Coronary artery (tissue), 2 donors: ENCODE measurements around the gene ZMYND8.

Experiments
- DNase-seq: peaks from one replicate; pipeline ENCODE4 v3.0.0-alpha.2; 2017; ENCODE audit warnings: low spot score
- H3K27ac ChIP-seq, 2 donors: fragments of 200-600 bp; sonication (generic); one replicate each; pipeline ENCODE4 v1.5.1; 2016 to 2019
- H3K4me3 ChIP-seq: fragments of 200-600 bp; sonication (generic); 2 replicates; pipeline ENCODE4 v1.5.1; 2016; ENCODE audit warnings: mild to moderate bottlenecking, moderate library complexity
- TF ChIP-seq, protein P1 (sequence below): fragments of 200-600 bp; sonication (generic); IDR thresholded peaks from one replicate; pipeline ENCODE4 v1.5.1; 2019; ENCODE audit warnings: antibody characterized with exemption

The ZMYND8 gene

GRCh38 chr20:47354714-47355488, 1.6 kb downstream of the ZMYND8 start:
- Histone ChIP-seq H3K27ac (peak overlapping the region; percentile 95 to 97), H3K4me3 (peak overlapping the region; percentile 22)
- no peak for DNase-seq
- TF ChIP-seq, protein P1, sequence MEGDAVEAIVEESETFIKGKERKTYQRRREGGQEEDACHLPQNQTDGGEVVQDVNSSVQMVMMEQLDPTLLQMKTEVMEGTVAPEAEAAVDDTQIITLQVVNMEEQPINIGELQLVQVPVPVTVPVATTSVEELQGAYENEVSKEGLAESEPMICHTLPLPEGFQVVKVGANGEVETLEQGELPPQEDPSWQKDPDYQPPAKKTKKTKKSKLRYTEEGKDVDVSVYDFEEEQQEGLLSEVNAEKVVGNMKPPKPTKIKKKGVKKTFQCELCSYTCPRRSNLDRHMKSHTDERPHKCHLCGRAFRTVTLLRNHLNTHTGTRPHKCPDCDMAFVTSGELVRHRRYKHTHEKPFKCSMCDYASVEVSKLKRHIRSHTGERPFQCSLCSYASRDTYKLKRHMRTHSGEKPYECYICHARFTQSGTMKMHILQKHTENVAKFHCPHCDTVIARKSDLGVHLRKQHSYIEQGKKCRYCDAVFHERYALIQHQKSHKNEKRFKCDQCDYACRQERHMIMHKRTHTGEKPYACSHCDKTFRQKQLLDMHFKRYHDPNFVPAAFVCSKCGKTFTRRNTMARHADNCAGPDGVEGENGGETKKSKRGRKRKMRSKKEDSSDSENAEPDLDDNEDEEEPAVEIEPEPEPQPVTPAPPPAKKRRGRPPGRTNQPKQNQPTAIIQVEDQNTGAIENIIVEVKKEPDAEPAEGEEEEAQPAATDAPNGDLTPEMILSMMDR: no peak

DNA sequence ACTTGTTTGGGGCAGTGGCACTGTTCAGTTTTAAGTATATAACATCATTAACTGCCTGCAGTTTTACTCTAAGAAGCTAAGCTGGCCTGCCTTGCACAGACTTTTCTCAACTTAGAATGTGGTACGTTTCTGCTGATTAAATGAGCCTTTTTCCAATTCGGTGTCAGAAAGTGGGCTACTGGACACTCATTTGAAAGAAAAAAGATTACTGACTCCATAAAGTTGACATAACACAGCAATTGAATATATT, 2.1 kb downstream of the ZMYND8 start:
- TF ChIP-seq, protein P1: no peak
- DNase-seq: no peak
- H3K4me3 ChIP-seq: peak overlapping the region; percentile 22

GRCh38 chr20:47353692-47354463, 2.6 kb downstream of the ZMYND8 start:
- TF ChIP-seq, protein P1: no peak
- no peak for DNase-seq
- H3K27ac ChIP-seq: peak overlapping the region; percentile 95 to 97
- peak overlapping the region; percentile 22 for H3K4me3 ChIP-seq

More for the DNA sequence above, 2.1 kb downstream of the ZMYND8 start:
- H3K27ac ChIP-seq: peak overlapping the region; percentile 95 to 97

GRCh38 chr20:47353239-47353691, 3.2 kb downstream of the ZMYND8 start:
- DNase-seq: no peak
- Histone ChIP-seq H3K4me3 (no peak overlapping the region), H3K27ac (peak overlapping the region; percentile 95 to 97)
- TF ChIP-seq, protein P1: no peak

- Histone ChIP-seq H3K4me3 (peak overlapping the region; percentile 58), H3K27ac (peak overlapping the region; percentile 95 to 97)
- no peak for DNase-seq
- TF ChIP-seq, protein P1: no peak
These were observed 3.9 kb downstream of the ZMYND8 start for GRCh38 chr20:47352332-47353238.

DNA sequence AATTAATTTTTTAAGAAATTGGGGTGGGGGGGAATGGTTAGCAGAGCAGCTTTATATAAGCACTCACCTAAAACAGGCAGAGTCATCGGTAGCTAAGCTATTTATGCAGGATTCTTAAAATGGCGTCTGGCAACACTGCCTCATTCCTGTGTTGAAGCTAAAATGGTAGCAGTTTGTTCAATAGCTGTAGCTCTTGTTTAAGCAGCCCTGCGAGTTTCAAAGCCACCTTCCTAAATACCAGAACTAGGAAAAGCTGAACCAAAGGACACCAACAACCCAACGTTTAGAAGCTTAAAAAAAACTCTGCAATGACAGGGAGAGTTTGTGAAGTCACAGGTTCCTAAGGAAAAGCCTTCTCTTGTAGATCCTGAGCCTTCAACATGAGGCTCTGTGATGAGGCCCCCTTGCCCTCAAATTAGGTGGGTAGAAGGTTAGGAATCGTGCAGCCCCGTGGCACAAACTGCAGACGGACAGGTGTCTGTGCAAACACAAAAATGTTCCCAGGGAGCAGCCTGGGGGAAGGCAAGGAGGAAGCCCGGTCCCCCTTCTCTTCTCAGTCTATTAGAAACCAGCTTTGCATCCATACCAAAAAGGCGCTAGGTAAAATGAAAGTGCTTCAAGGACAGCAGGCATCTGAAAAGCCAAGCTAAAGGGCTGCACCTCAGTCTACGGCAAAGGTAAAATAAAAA, 4.7 kb downstream of the ZMYND8 start:
- peak overlapping the region; percentile 95 to 97 for H3K27ac ChIP-seq
- TF ChIP-seq, protein P1: no peak
- peak overlapping the region; percentile 58 for H3K4me3 ChIP-seq
- DNase-seq: no peak
